ENCODE data around the gene SIGLEC9. TPM values are rescaled to one million over a fixed set of nuclear protein-coding genes. Genes with fewer than 3 reads are reported as not detected.
A peak's percentile ranks its signal among the peaks of the same experiment; 100 is the strongest.

Gene SIGLEC9
- total and polyA plus RNA-seq, 8 donors = 0.63 to 46.5 (median 1.4) TPM

- ATAC-seq (no peak), DNase-seq (no peak)
- intact Hi-C loops (cut with DNase I) = no loop called here
- Histone ChIP-seq H3K27ac (peak overlapping the region in 1 of 2 donors; percentile 16), H3K27me3 (peaks cover 0 to 17% of the 10 kb centered on the region in 2 donors), H3K4me1 (peaks cover 0 to 68% of the 10 kb centered on the region in 2 donors), H3K9me3 (no peaks in the 10 kb centered on the region), H3K4me3 (no peak overlapping the region), H3K36me3 (peaks cover 0 to 31% of the 10 kb centered on the region in 2 donors)
- TF ChIP-seq CTCF (IDR thresholded peaks at IDR 0.05) = no peak
Observed at GRCh38 chr19:51129716-51130115, 5.0 kb downstream of the SIGLEC9 start.

- ATAC-seq (peak; percentile 77), DNase-seq (peak in 3 of 4 donors; percentile 42 to 77 (median 61))
- TF ChIP-seq CTCF (IDR thresholded peaks at IDR 0.05) = no peak
- Histone ChIP-seq H3K27me3 (peaks cover 0 to 4% of the 10 kb centered on the region in 2 donors), H3K36me3 (peaks cover 0 to 28% of the 10 kb centered on the region in 2 donors), H3K4me1 (peaks cover 0 to 90% of the 10 kb centered on the region in 2 donors), H3K27ac (peak overlapping the region; percentile 79), H3K9me3 (peaks cover 0 to 2% of the 10 kb centered on the region in 2 donors), H3K4me3 (peak overlapping the region in 1 of 2 donors; percentile 0)
- intact Hi-C loops (cut with DNase I) = no loop called here
Observed at GRCh38 chr19:51131780-51132680, 7.3 kb downstream of the SIGLEC9 start.

DNA sequence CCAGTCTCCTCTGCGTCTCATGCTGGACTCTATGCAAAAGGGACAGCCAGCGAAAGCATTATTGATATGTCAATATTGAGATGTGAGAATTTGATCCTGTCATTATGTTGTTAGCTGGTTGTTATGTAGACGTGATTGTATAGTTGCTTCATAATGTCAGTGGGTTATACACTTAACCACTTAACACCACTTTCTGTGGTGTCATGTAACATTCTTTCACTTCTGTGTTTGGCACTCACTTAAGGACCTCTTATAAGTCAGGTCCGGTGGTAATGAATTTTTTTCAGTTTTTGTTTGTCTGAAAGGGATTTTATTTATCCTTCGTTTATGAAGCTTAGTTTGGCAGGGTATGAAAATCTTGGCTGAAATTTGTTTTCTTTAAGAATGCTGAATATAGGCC lies 10.3 kb downstream of the SIGLEC9 start:
- DNase-seq (no peak), ATAC-seq (no peak)
- peaks cover 0 to 10% of the 10 kb centered on the region in 2 donors for H3K36me3 ChIP-seq
- peak overlapping the region in 1 of 2 donors; percentile 93 for H3K27ac ChIP-seq
- peaks cover 0 to 2% of the 10 kb centered on the region in 2 donors for H3K9me3 ChIP-seq
- intact Hi-C loops (cut with DNase I) = no loop called here
- H3K4me3 ChIP-seq = no peak overlapping the region
- peaks cover 0 to 16% of the 10 kb centered on the region in 2 donors for H3K27me3 ChIP-seq
- H3K4me1 ChIP-seq = peaks cover 0 to 93% of the 10 kb centered on the region in 2 donors
- no peak for TF ChIP-seq CTCF (IDR thresholded peaks at IDR 0.05)

- intact Hi-C loops (cut with DNase I) = no loop called here
- no peaks in the 10 kb centered on the region for H3K36me3 ChIP-seq
- no peak overlapping the region for H3K4me3 ChIP-seq
- peak overlapping the region; percentile 73 to 93 for H3K27ac ChIP-seq
- ATAC-seq (no peak), DNase-seq (no peak)
- no peak for TF ChIP-seq CTCF (IDR thresholded peaks at IDR 0.05)
- H3K4me1 ChIP-seq = peaks cover 0 to 93% of the 10 kb centered on the region in 2 donors
- H3K9me3 ChIP-seq = peaks cover 0 to 2% of the 10 kb centered on the region in 2 donors
- peaks cover 0 to 27% of the 10 kb centered on the region in 2 donors for H3K27me3 ChIP-seq
Observed at GRCh38 chr19:51135986-51136762, 11.5 kb downstream of the SIGLEC9 start.

All from left lung (tissue), 10 donors.